K562 (cell line): ENCODE data around the gene SYNCRIP. TPM values are rescaled to one million over a fixed set of nuclear protein-coding genes. Genes with fewer than 3 reads are reported as not detected.

ENCODE experiments used
- CLOCK ChIP-seq: fragments of 250-450 bp; sonication (Bioruptor Pico); IDR thresholded peaks from 2 replicates; pipeline ENCODE4 v1.4.0; 2020; ENCODE audit warnings: mild to moderate bottlenecking, moderate library complexity, borderline replicate concordance
- E2F4 ChIP-seq: sonication (generic); formaldehyde crosslinking; IDR thresholded peaks from 2 replicates; pipeline ENCODE4 v1.8.0; 2022; ENCODE audit warnings: mild to moderate bottlenecking, low read depth, missing genetic modification reagents
- ETS2 ChIP-seq: IDR thresholded peaks from 2 replicates; pipeline ENCODE4 v1.6.1; 2016; ENCODE audit warnings: borderline replicate concordance, missing genetic modification characterization, mild to moderate bottlenecking, moderate library complexity, missing compliant biosample characterization; ENCODE audit not compliant: poor library complexity, severe bottlenecking
- KAT2B ChIP-seq: IDR thresholded peaks from one replicate; pipeline ENCODE4 v1.6.1; 2012; ENCODE audit warnings: low read depth, mild to moderate bottlenecking, control low read depth, inconsistent platforms, low read length, moderate library complexity
- POLR3A ChIP-seq: IDR thresholded peaks from 2 replicates; pipeline ENCODE4 v1.6.1; 2011; ENCODE audit warnings: borderline replicate concordance, mild to moderate bottlenecking, moderate library complexity; ENCODE audit not compliant: insufficient read length, insufficient read depth; ENCODE audit errors: extremely low read depth
- RUNX1 ChIP-seq: sonication (generic); IDR thresholded peaks from 2 replicates; pipeline ENCODE4 v1.6.1; 2016; ENCODE audit warnings: antibody characterized with exemption, low read depth
- TBP ChIP-seq: optimal IDR thresholded peaks from 2 replicates; pipeline ENCODE3; 2011; ENCODE audit warnings: low read depth, low read length, improper control_type of control experiment
- ZNF124 ChIP-seq: sonication (generic); formaldehyde crosslinking; IDR thresholded peaks from 2 replicates; pipeline ENCODE4 v1.8.1; 2022; ENCODE audit warnings: missing genetic modification reagents
- ZNF146 ChIP-seq: IDR thresholded peaks from one replicate; pipeline ENCODE4 v1.6.1; 2018; ENCODE audit warnings: missing compliant biosample characterization; ENCODE audit not compliant: unreplicated experiment
- ZNF354B ChIP-seq: fragments of 250-450 bp; sonication (Bioruptor Pico); IDR thresholded peaks from 2 replicates; pipeline ENCODE4 v1.4.0; 2020
- ZNF436 ChIP-seq: fragments of 250-450, 450-650 bp; sonication (Bioruptor Pico); formaldehyde crosslinking; IDR thresholded peaks from 2 replicates; pipeline ENCODE4 v1.7.0; 2020; ENCODE audit warnings: mild to moderate bottlenecking
- ZNF644 ChIP-seq: fragments of 200-800 bp; sonication (Bioruptor generic); IDR thresholded peaks from 2 replicates; pipeline ENCODE4 v1.6.1; 2016; ENCODE audit warnings: low read depth, missing genetic modification characterization, missing compliant biosample characterization
- polyA plus RNA-seq, 8 experiments: library from polyadenylated mRNA; depleted of rRNA in 4 of 8; stranded (reverse) in 5 of 8; unstranded in 3 of 8; fragments of >200 nt; fragmentation: Nextera tagmentation in 2 of 8; fragmentation: Illumina TruSeq in 1 of 8; extraction: Ambion mirVana in 2 of 8; extraction: Trizol in 1 of 8; gene quantifications; 2 replicates each; pipeline versions ENCODE4 v1.2.1 to v1.2.3, GENCODE V29; 2011 to 2014; ENCODE audit warnings: inconsistent platforms in 1 of 8, missing spikeins in 1 of 8
- total RNA-seq, 7 experiments: library from RNA; depleted of rRNA in 6 of 7; stranded (reverse); fragments of >200 nt in 6 of 7; fragmentation: Illumina TruSeq in 2 of 7; extraction: Trizol in 2 of 7; gene quantifications; 2 replicates each; pipeline versions ENCODE4 v1.2.1 to v1.2.3, GENCODE V29; 2011 to 2021; ENCODE audit warnings: low replicate concordance in 1 of 7
- TF ChIP-seq, protein P1 (sequence below): sonication (generic); formaldehyde crosslinking; IDR thresholded peaks from 2 replicates; pipeline ENCODE4 v1.8.0; 2022; ENCODE audit warnings: missing genetic modification reagents, mild to moderate bottlenecking, borderline replicate concordance
- TF ChIP-seq, protein P2 (sequence below): sonication (generic); formaldehyde crosslinking; IDR thresholded peaks from 2 replicates; pipeline ENCODE4 v1.8.1; 2023; ENCODE audit warnings: mild to moderate bottlenecking, missing genetic modification reagents
- TF ChIP-seq, protein P3 (sequence below): fragments of 450-650 bp; formaldehyde crosslinking; IDR thresholded peaks from 2 replicates; pipeline ENCODE4 v1.4.0; 2020; ENCODE audit warnings: mild to moderate bottlenecking, moderate library complexity

SYNCRIP gene
- total and polyA plus RNA-seq, 9 of the 15 experiments (the other 6 are each of a cell fraction or from before 2014, with no cell fraction given) = 46.5 to 295 (median 140) TPM

DNA sequence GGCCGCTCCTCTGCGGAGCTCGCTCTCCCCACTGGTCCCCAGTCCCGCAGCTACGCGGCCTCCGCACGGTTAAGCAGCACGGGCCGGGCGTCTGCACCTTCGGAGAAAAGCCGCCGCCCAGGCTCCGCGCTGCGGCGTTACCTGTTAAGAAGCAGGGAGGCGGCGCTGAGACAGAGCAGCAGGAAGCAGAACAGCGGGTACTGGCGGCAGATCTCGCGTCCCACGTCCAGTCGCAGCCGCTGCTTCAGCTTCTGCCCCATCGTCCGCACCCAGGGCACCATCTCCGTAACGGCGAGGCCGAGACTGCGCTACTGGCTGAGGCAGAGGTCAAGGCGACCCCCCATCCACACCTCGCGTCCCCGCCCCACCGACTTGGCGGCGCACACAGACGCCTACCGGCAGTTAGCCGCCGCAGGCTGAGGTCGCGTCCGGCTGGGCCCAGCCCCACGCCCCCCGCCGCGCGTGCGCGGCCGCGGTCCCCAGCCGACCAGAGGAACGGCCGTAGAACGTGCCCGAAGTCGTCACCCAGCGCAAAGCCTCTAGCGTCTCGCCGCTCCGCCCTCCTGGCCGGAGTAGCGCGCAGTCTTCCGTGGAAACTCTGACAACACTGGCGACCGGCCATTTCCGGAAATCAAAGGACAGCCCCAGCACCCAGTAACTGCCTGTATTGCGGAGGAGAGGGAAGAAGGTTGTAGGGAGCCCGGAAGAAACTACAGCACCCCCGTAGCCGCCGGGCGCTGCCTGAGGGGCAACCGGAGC is 49.1 kb downstream of the SYNCRIP start, which contains the start of gene SNX14 (continued):
- TF ChIP-seq CLOCK (CRISPR knock-in tag) = peak; percentile 19; the same call in 1 of the 2 replicates
- TF ChIP-seq ZNF146 (CRISPR knock-in tag) = no peak
- 0 out of 2 replicates have a peak, but pooled peaks have one; percentile 34 for TF ChIP-seq RUNX1
- TF ChIP-seq KAT2B = no peak
- TF ChIP-seq ZNF436 (CRISPR knock-in tag) = no peak
- no peak for TF ChIP-seq ZNF124
- peak; percentile 12; the same call in 1 of the 2 replicates for TF ChIP-seq ZNF644 (tag)
- no peak for TF ChIP-seq ZNF354B (CRISPR knock-in tag)
- TF ChIP-seq POLR3A = no peak
- TF ChIP-seq, protein P1, sequence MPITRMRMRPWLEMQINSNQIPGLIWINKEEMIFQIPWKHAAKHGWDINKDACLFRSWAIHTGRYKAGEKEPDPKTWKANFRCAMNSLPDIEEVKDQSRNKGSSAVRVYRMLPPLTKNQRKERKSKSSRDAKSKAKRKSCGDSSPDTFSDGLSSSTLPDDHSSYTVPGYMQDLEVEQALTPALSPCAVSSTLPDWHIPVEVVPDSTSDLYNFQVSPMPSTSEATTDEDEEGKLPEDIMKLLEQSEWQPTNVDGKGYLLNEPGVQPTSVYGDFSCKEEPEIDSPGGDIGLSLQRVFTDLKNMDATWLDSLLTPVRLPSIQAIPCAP (CRISPR knock-in tag) = no peak; the same call in 1 of the 2 replicates
- no peak for TF ChIP-seq ETS2 (tag)
- TF ChIP-seq E2F4 = no peak; the same call in 1 of the 2 replicates
- TF ChIP-seq, protein P2, sequence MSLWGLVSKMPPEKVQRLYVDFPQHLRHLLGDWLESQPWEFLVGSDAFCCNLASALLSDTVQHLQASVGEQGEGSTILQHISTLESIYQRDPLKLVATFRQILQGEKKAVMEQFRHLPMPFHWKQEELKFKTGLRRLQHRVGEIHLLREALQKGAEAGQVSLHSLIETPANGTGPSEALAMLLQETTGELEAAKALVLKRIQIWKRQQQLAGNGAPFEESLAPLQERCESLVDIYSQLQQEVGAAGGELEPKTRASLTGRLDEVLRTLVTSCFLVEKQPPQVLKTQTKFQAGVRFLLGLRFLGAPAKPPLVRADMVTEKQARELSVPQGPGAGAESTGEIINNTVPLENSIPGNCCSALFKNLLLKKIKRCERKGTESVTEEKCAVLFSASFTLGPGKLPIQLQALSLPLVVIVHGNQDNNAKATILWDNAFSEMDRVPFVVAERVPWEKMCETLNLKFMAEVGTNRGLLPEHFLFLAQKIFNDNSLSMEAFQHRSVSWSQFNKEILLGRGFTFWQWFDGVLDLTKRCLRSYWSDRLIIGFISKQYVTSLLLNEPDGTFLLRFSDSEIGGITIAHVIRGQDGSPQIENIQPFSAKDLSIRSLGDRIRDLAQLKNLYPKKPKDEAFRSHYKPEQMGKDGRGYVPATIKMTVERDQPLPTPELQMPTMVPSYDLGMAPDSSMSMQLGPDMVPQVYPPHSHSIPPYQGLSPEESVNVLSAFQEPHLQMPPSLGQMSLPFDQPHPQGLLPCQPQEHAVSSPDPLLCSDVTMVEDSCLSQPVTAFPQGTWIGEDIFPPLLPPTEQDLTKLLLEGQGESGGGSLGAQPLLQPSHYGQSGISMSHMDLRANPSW = peak; percentile 87; the same call in 1 of the 2 replicates
- TF ChIP-seq TBP = peak; percentile 69
- TF ChIP-seq, protein P3, sequence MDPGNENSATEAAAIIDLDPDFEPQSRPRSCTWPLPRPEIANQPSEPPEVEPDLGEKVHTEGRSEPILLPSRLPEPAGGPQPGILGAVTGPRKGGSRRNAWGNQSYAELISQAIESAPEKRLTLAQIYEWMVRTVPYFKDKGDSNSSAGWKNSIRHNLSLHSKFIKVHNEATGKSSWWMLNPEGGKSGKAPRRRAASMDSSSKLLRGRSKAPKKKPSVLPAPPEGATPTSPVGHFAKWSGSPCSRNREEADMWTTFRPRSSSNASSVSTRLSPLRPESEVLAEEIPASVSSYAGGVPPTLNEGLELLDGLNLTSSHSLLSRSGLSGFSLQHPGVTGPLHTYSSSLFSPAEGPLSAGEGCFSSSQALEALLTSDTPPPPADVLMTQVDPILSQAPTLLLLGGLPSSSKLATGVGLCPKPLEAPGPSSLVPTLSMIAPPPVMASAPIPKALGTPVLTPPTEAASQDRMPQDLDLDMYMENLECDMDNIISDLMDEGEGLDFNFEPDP (CRISPR knock-in tag) = no peak
